ENCODE data around the gene CAV3.

The CAV3 gene

GRCh38 chr3:8736436-8736835 lies 2.8 kb downstream of the CAV3 start:
- FAIRE-seq: no peak

GRCh38 chr3:8737301-8737700 lies 3.7 kb downstream of the CAV3 start:
- no peak for FAIRE-seq

- FAIRE-seq: no peak
Measured at GRCh38 chr3:8737823-8738222, 4.2 kb downstream of the CAV3 start.

- FAIRE-seq: no peak
Measured at GRCh38 chr3:8738639-8739038, 5.0 kb downstream of the CAV3 start.

GRCh38 chr3:8739757-8740504 lies 6.3 kb downstream of the CAV3 start:
- FAIRE-seq: no peak

- FAIRE-seq: no peak
Measured at GRCh38 chr3:8741581-8742261, 8.1 kb downstream of the CAV3 start.

GRCh38 chr3:8743021-8743601 lies 9.5 kb downstream of the CAV3 start:
- FAIRE-seq: no peak

- no peak for FAIRE-seq
Measured at GRCh38 chr3:8743911-8744310, 10.3 kb downstream of the CAV3 start.

GRCh38 chr3:8745619-8746370 lies 12.2 kb downstream of the CAV3 start:
- FAIRE-seq: no peak

GRCh38 chr3:8746780-8747345 lies 13.3 kb downstream of the CAV3 start:
- FAIRE-seq: no peak

- no peak for FAIRE-seq
Measured at GRCh38 chr3:8749316-8749715, 15.7 kb downstream of the CAV3 start.

GRCh38 chr3:8752832-8753231 lies 19.2 kb downstream of the CAV3 start:
- no peak for FAIRE-seq

- no peak for FAIRE-seq
Measured at GRCh38 chr3:8755097-8755496, 21.5 kb downstream of the CAV3 start.

- no peak for FAIRE-seq
Measured at GRCh38 chr3:8755564-8756237, 22.1 kb downstream of the CAV3 start.

GRCh38 chr3:8756671-8757070 lies 23.1 kb downstream of the CAV3 start:
- FAIRE-seq: no peak

GRCh38 chr3:8757551-8758518 lies 24.2 kb downstream of the CAV3 start:
- no peak for FAIRE-seq

- no peak for FAIRE-seq
Measured at GRCh38 chr3:8759038-8759707, 25.6 kb downstream of the CAV3 start.

- FAIRE-seq: no peak
Measured at GRCh38 chr3:8760091-8760490, 26.5 kb downstream of the CAV3 start.

- no peak for FAIRE-seq
Measured at GRCh38 chr3:8760506-8760905, 26.9 kb downstream of the CAV3 start.

- FAIRE-seq: no peak
Measured at GRCh38 chr3:8761866-8762265, 28.3 kb downstream of the CAV3 start.
